Suprapubic skin (tissue), 3 donors: Measurements from ENCODE around the gene MKX.

Experiments used
- EP300 ChIP-seq: sonication (generic); formaldehyde crosslinking; IDR thresholded peaks from one replicate; pipeline ENCODE4 v1.6.1; 2017; ENCODE audit warnings: antibody characterized with exemption
- POLR2A ChIP-seq, 2 donors: fragments of 450-650 bp; IDR thresholded peaks; one replicate each; pipeline ENCODE4 v1.6.1; 2017; ENCODE audit warnings: antibody characterized with exemption in 2 of 2, mild to moderate bottlenecking in 2 of 2, moderate library complexity in 2 of 2
- TF ChIP-seq, protein P1 (sequence below), 2 donors: fragments of 200-600 bp in 1 of 2; fragments of 450-650 bp in 1 of 2; sonication (generic) in 1 of 2; IDR thresholded peaks; one replicate each; pipeline ENCODE4 v1.5.1; 2016 to 2019; ENCODE audit warnings: antibody characterized with exemption in 2 of 2, mild to moderate bottlenecking in 1 of 2, moderate library complexity in 1 of 2

DNA sequence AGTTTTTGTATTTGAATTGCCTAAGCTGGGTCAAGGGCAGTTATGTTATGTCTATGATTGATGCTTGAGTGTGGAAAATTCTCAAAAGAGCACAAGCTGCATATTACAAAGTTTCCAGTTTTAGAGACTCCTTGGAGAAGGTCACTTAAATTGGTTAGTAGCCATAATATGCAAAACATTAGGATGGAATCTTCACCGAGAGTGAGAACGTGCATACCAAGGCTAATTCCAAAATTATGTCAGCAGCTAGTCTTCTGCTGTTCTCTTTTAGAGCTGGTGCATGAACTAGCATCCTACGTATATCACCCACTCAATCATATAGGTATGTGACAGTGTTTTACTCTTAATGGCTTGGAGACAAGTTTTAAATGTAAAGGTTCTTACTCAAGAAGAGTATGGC lies 49.2 kb downstream of the MKX start:
- TF ChIP-seq EP300 (no peak), POLR2A (IDR thresholded peaks at IDR 0.05) (no peak)
- TF ChIP-seq, protein P1, sequence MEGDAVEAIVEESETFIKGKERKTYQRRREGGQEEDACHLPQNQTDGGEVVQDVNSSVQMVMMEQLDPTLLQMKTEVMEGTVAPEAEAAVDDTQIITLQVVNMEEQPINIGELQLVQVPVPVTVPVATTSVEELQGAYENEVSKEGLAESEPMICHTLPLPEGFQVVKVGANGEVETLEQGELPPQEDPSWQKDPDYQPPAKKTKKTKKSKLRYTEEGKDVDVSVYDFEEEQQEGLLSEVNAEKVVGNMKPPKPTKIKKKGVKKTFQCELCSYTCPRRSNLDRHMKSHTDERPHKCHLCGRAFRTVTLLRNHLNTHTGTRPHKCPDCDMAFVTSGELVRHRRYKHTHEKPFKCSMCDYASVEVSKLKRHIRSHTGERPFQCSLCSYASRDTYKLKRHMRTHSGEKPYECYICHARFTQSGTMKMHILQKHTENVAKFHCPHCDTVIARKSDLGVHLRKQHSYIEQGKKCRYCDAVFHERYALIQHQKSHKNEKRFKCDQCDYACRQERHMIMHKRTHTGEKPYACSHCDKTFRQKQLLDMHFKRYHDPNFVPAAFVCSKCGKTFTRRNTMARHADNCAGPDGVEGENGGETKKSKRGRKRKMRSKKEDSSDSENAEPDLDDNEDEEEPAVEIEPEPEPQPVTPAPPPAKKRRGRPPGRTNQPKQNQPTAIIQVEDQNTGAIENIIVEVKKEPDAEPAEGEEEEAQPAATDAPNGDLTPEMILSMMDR (IDR thresholded peaks at IDR 0.05) = no peak
